ENCODE results near the gene RGS3. TPM values are rescaled to one million over a fixed set of nuclear protein-coding genes. Genes with fewer than 3 reads are reported as not detected.

RGS3 gene
- total RNA-seq, 1 donor from 2014 or later: 92.5 TPM

DNA sequence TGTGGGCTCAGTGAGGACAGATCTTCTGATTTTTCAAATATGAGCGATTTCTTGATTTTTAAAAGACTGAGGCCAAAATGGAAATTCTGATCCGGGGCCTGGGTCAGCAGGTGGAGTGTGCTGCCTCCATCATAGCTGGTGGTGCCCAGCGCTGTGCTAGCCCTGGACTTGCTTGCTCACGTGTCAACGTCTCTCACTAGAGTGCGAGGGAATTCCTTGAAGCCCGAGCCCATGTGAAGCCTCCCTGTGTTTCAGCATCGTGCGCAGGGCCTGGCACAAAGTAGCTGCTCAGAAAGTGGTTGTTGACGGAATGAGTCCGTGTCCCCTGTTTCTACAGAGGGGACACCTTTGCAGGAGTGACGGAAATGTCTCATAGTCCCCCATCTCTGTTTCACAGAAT is 50.5 kb downstream of the RGS3 start:
- Mint-ChIP-seq H3K36me3 (ENCODE audit: low read depth, unreplicated experiment) (no peaks in the 10 kb centered on the region), H3K27ac (ENCODE audit: unreplicated experiment) (no peak overlapping the region), H3K27me3 (ENCODE audit: low read depth, unreplicated experiment) (peaks cover 2% of the 10 kb centered on the region), H3K4me3 (ENCODE audit: unreplicated experiment) (no peak overlapping the region), H3K4me1 (ENCODE audit: low read depth, unreplicated experiment) (peaks cover 32% of the 10 kb centered on the region), H3K9me3 (ENCODE audit: unreplicated experiment) (no peaks in the 10 kb centered on the region)
- Histone ChIP-seq H3K4me1 (ENCODE audit: insufficient read depth, low read length) (peaks cover 20% of the 10 kb centered on the region), H3K4me2 (ENCODE audit: low read length) (no peak overlapping the region), H3K79me2 (ENCODE audit: insufficient read depth, low read length) (no peaks in the 10 kb centered on the region), H3K9ac (ENCODE audit: low read length) (no peak overlapping the region), H3K4me3 (ENCODE audit: insufficient read depth, low read depth, low read length) (no peak overlapping the region), H3K36me3 (ENCODE audit: insufficient read depth, low read length) (no peaks in the 10 kb centered on the region), H3K9me3 (ENCODE audit: insufficient read depth, low read depth, low read length) (no peaks in the 10 kb centered on the region), H2AFZ (ENCODE audit: low read depth, low read length) (no peak overlapping the region), H3K27me3 (ENCODE audit: insufficient read depth, low read length) (no peaks in the 10 kb centered on the region), H3K27ac (ENCODE audit: low read depth, low read length) (no peak overlapping the region), H4K20me1 (ENCODE audit: insufficient read depth, low read length) (no peaks in the 10 kb centered on the region)
- DNase-seq (ENCODE audit: low read depth): no peak
- no peak for FAIRE-seq
- TF ChIP-seq EZH2 (IDR thresholded peaks at IDR 0.05; ENCODE audit: insufficient read depth, low read length): no peak
- TF ChIP-seq, protein P1, sequence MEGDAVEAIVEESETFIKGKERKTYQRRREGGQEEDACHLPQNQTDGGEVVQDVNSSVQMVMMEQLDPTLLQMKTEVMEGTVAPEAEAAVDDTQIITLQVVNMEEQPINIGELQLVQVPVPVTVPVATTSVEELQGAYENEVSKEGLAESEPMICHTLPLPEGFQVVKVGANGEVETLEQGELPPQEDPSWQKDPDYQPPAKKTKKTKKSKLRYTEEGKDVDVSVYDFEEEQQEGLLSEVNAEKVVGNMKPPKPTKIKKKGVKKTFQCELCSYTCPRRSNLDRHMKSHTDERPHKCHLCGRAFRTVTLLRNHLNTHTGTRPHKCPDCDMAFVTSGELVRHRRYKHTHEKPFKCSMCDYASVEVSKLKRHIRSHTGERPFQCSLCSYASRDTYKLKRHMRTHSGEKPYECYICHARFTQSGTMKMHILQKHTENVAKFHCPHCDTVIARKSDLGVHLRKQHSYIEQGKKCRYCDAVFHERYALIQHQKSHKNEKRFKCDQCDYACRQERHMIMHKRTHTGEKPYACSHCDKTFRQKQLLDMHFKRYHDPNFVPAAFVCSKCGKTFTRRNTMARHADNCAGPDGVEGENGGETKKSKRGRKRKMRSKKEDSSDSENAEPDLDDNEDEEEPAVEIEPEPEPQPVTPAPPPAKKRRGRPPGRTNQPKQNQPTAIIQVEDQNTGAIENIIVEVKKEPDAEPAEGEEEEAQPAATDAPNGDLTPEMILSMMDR (IDR thresholded peaks at IDR 0.05; ENCODE audit: insufficient read depth, low read depth, low read length): no peak

- Histone ChIP-seq H3K79me2 (ENCODE audit: insufficient read depth, low read length) (no peaks in the 10 kb centered on the region), H3K27ac (ENCODE audit: low read depth, low read length) (no peak overlapping the region), H3K4me3 (ENCODE audit: insufficient read depth, low read depth, low read length) (no peak overlapping the region), H3K4me1 (ENCODE audit: insufficient read depth, low read length) (peaks cover 24% of the 10 kb centered on the region), H2AFZ (ENCODE audit: low read depth, low read length) (no peak overlapping the region), H3K9me3 (ENCODE audit: insufficient read depth, low read depth, low read length) (no peaks in the 10 kb centered on the region), H3K9ac (ENCODE audit: low read length) (no peak overlapping the region), H3K27me3 (ENCODE audit: insufficient read depth, low read length) (no peaks in the 10 kb centered on the region), H3K4me2 (ENCODE audit: low read length) (no peak overlapping the region), H3K36me3 (ENCODE audit: insufficient read depth, low read length) (no peaks in the 10 kb centered on the region), H4K20me1 (ENCODE audit: insufficient read depth, low read length) (no peaks in the 10 kb centered on the region)
- FAIRE-seq: no peak
- Mint-ChIP-seq H3K27me3 (ENCODE audit: low read depth, unreplicated experiment) (peaks cover 2% of the 10 kb centered on the region), H3K27ac (ENCODE audit: unreplicated experiment) (no peak overlapping the region), H3K4me3 (ENCODE audit: unreplicated experiment) (no peak overlapping the region), H3K36me3 (ENCODE audit: low read depth, unreplicated experiment) (no peaks in the 10 kb centered on the region), H3K9me3 (ENCODE audit: unreplicated experiment) (no peaks in the 10 kb centered on the region), H3K4me1 (ENCODE audit: low read depth, unreplicated experiment) (peaks cover 37% of the 10 kb centered on the region)
- TF ChIP-seq, protein P1 (IDR thresholded peaks at IDR 0.05; ENCODE audit: insufficient read depth, low read depth, low read length): no peak
- TF ChIP-seq EZH2 (IDR thresholded peaks at IDR 0.05; ENCODE audit: insufficient read depth, low read length): no peak
- DNase-seq (ENCODE audit: low read depth): no peak
Measured at GRCh38 chr9:113514748-113515147, 51.2 kb downstream of the RGS3 start.

- Histone ChIP-seq H3K4me1 (ENCODE audit: insufficient read depth, low read length) (peaks cover 34% of the 10 kb centered on the region), H3K79me2 (ENCODE audit: insufficient read depth, low read length) (no peaks in the 10 kb centered on the region), H3K9ac (ENCODE audit: low read length) (no peak overlapping the region), H4K20me1 (ENCODE audit: insufficient read depth, low read length) (no peaks in the 10 kb centered on the region), H2AFZ (ENCODE audit: low read depth, low read length) (no peak overlapping the region), H3K27me3 (ENCODE audit: insufficient read depth, low read length) (no peaks in the 10 kb centered on the region), H3K4me3 (ENCODE audit: insufficient read depth, low read depth, low read length) (no peak overlapping the region), H3K36me3 (ENCODE audit: insufficient read depth, low read length) (no peaks in the 10 kb centered on the region), H3K9me3 (ENCODE audit: insufficient read depth, low read depth, low read length) (no peaks in the 10 kb centered on the region), H3K4me2 (ENCODE audit: low read length) (no peak overlapping the region), H3K27ac (ENCODE audit: low read depth, low read length) (no peak overlapping the region)
- H3K27me3 Mint-ChIP-seq (ENCODE audit: low read depth, unreplicated experiment): peaks cover 2% of the 10 kb centered on the region
- FAIRE-seq (no peak), DNase-seq (ENCODE audit: low read depth) (no peak)
- peaks cover 41% of the 10 kb centered on the region for H3K4me1 Mint-ChIP-seq (ENCODE audit: low read depth, unreplicated experiment)
- TF ChIP-seq EZH2 (IDR thresholded peaks at IDR 0.05; ENCODE audit: insufficient read depth, low read length): no peak
- TF ChIP-seq, protein P1 (IDR thresholded peaks at IDR 0.05; ENCODE audit: insufficient read depth, low read depth, low read length): no peak
- no peaks in the 10 kb centered on the region for H3K36me3 Mint-ChIP-seq (ENCODE audit: low read depth, unreplicated experiment)
- no peaks in the 10 kb centered on the region for H3K9me3 Mint-ChIP-seq (ENCODE audit: unreplicated experiment)
- no peak overlapping the region for H3K27ac Mint-ChIP-seq (ENCODE audit: unreplicated experiment)
- no peak overlapping the region for H3K4me3 Mint-ChIP-seq (ENCODE audit: unreplicated experiment)
Measured at GRCh38 chr9:113515862-113516261, 52.3 kb downstream of the RGS3 start.

Measured in astrocyte (in vitro differentiated cells and primary cell).